ENCODE data around the gene AMN1. TPM values are rescaled to one million over a fixed set of nuclear protein-coding genes. Genes with fewer than 3 reads are reported as not detected.
A peak's percentile ranks its signal among the peaks of the same experiment; 100 is the strongest.

The AMN1 gene
- total and polyA plus RNA-seq, 2 experiments from 2014 or later = 11.7 to 18.1 TPM

DNA sequence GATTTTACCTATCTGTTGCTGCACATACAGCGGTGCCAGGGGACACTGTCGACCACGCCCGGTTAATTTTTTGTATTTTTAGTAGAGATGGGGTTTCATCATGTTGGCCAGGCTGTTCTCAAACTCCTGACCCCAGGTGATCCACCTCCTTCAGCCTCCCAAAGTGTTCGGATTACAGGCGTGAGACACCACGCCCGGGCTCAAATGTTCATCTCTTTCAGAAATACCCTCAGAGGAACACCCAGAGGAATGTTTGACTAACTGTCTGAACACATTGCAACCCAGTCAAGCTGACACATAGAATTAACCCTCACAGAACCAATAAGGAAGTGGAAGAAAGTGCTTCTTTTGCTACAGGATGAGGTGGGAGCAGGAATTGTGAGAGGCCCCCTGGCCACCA lies 84.3 kb downstream of the AMN1 start:
- H3K9me3 ChIP-seq (ENCODE audit: low read depth) = no peaks in the 10 kb centered on the region
- TF ChIP-seq CTCF (IDR thresholded peaks at IDR 0.05; ENCODE audit: low read depth, low read length) = no peak
- no peak overlapping the region for H3K27ac ChIP-seq
- no peak overlapping the region for H3K4me3 ChIP-seq
- no peaks in the 10 kb centered on the region for H3K36me3 ChIP-seq
- DNase-seq (ENCODE audit: low read depth in 1 of 2, low spot score in 1 of 2) = no peak
- H3K27me3 ChIP-seq = no peaks in the 10 kb centered on the region
- H3K4me1 ChIP-seq (ENCODE audit: low read depth) = peaks cover 5% of the 10 kb centered on the region

DNA sequence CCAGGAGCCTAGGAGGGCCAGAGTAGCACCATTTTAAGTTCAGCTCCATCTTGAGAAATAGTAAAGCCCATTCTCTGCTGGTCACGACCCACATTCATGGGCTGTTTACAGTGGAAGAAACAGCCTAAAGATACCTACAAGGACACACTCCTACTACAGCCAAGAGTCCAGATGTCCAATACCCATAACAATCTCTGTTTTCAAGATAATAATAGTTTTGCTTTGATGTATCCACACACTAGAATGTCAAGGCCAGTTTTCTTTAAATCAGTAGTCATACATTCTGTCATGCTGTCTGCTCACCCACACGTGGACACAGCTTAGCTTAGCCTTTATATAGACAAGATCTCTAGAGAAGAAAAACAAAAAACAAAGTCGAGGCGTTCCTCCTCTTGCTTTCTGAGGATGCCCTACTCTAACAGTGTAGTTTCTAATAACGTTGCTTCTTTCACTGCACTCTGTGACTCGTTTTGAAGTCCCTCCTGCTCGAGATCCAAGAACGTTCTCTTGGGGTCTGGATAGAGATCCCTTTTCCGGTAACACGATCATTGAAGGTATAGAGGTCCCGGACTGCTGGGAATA lies 87.2 kb downstream of the AMN1 start:
- H3K4me1 ChIP-seq (ENCODE audit: low read depth) = no peaks in the 10 kb centered on the region
- H3K27me3 ChIP-seq = no peaks in the 10 kb centered on the region
- H3K27ac ChIP-seq = no peak overlapping the region
- no peak for DNase-seq (ENCODE audit: low read depth in 1 of 2, low spot score in 1 of 2)
- no peak overlapping the region for H3K4me3 ChIP-seq
- H3K36me3 ChIP-seq = no peaks in the 10 kb centered on the region
- H3K9me3 ChIP-seq (ENCODE audit: low read depth) = no peaks in the 10 kb centered on the region
- TF ChIP-seq CTCF (IDR thresholded peaks at IDR 0.05; ENCODE audit: low read depth, low read length) = no peak

- Histone ChIP-seq H3K4me1 (ENCODE audit: low read depth) (peaks cover 24% of the 10 kb centered on the region), H3K4me3 (no peak overlapping the region), H3K36me3 (no peaks in the 10 kb centered on the region), H3K27me3 (no peaks in the 10 kb centered on the region), H3K27ac (no peak overlapping the region), H3K9me3 (ENCODE audit: low read depth) (no peaks in the 10 kb centered on the region)
- no peak for TF ChIP-seq CTCF (IDR thresholded peaks at IDR 0.05; ENCODE audit: low read depth, low read length)
- no peak for DNase-seq (ENCODE audit: low read depth in 1 of 2, low spot score in 1 of 2)
These were observed 94.2 kb downstream of the AMN1 start for GRCh38 chr12:31634620-31635019.

DNA sequence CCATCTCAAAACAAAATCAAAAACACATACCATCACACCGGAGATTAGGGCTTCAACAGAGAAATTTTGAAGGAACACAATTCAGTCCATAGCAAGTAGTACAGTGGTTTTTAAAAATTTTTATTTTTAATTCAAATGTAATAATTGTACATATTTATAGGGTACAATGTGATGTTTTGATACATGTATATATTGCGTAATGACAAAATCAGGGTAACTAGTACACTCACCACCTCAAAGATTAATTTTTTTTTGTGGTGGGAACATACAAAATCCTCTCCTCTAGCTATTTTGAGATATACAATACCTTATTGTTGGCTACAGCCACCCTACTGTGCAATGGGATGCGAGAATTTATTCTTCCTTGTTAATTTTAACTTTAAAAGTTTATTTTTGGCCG lies 95.4 kb downstream of the AMN1 start:
- H3K4me3 ChIP-seq = no peak overlapping the region
- peaks cover 30% of the 10 kb centered on the region for H3K4me1 ChIP-seq (ENCODE audit: low read depth)
- H3K9me3 ChIP-seq (ENCODE audit: low read depth) = no peaks in the 10 kb centered on the region
- H3K36me3 ChIP-seq = no peaks in the 10 kb centered on the region
- TF ChIP-seq CTCF (IDR thresholded peaks at IDR 0.05; ENCODE audit: low read depth, low read length) = no peak
- no peaks in the 10 kb centered on the region for H3K27me3 ChIP-seq
- no peak overlapping the region for H3K27ac ChIP-seq
- DNase-seq (ENCODE audit: low read depth in 1 of 2, low spot score in 1 of 2) = no peak

DNA sequence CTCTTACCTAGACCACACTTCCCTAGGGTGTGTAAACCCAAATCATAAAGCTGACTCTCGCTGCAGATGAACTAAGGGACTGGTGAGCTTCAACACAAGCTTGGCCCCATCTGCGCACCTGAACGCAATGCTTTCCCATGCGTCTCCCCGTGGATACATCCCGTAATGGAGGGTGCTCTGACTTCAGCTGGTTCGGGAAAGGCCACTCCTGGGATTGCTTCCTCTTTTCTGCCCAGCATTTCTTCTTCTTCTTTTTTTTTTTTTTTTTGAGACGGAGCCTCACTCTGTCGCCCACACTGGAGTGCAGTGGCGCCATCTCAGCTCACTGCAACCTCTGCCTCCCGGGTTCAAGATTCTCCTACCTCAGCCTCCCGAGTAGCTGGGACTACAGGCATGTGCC lies 97.0 kb downstream of the AMN1 start:
- Histone ChIP-seq H3K4me3 (no peak overlapping the region), H3K27ac (peak overlapping the region; percentile 98), H3K36me3 (no peaks in the 10 kb centered on the region), H3K27me3 (no peaks in the 10 kb centered on the region), H3K9me3 (ENCODE audit: low read depth) (no peaks in the 10 kb centered on the region), H3K4me1 (ENCODE audit: low read depth) (peaks cover 30% of the 10 kb centered on the region)
- TF ChIP-seq CTCF (IDR thresholded peaks at IDR 0.05; ENCODE audit: low read depth, low read length) = no peak
- DNase-seq (ENCODE audit: low read depth in 1 of 2, low spot score in 1 of 2) = no peak
